Smooth muscle cell (in vitro differentiated cells): ENCODE results near the gene SMOC2. TPM values are rescaled to one million over a fixed set of nuclear protein-coding genes. Genes with fewer than 3 reads are reported as not detected.

Experiments
- DNase-seq: peaks from one replicate; lab custom pipeline; 2025; ENCODE audit not compliant: unreplicated experiment; lab: John Stamatoyannopoulos, UW
- H2AFZ ChIP-seq: fragments of 200-600 bp; sonication (generic); 2 replicates; pipeline ENCODE4 v1.6.0; 2016; ENCODE audit warnings: antibody characterized with exemption, low read depth, mild to moderate bottlenecking
- H3F3A ChIP-seq: fragments of 200-600 bp; sonication (generic); 2 replicates; pipeline ENCODE4 v1.6.0; 2017; ENCODE audit warnings: antibody characterized with exemption, low read depth
- H3K27ac ChIP-seq: fragments of 200-600 bp; sonication (generic); 2 replicates; pipeline ENCODE4 v1.5.1; 2016; ENCODE audit warnings: low read depth, mild to moderate bottlenecking
- H3K27me3 ChIP-seq: fragments of 200-600 bp; sonication (generic); 2 replicates; pipeline ENCODE4 v1.6.1; 2016; ENCODE audit warnings: low read depth, mild to moderate bottlenecking
- H3K36me3 ChIP-seq: fragments of 200-600 bp; sonication (generic); 2 replicates; pipeline ENCODE4 v1.5.1; 2016; ENCODE audit warnings: low read depth
- H3K4me1 ChIP-seq: fragments of 200-600 bp; sonication (generic); 2 replicates; pipeline ENCODE4 v1.5.1; 2016; ENCODE audit warnings: low read depth
- H3K4me2 ChIP-seq: fragments of 200-600 bp; sonication (generic); 2 replicates; pipeline ENCODE4 v1.6.0; 2016; ENCODE audit warnings: mild to moderate bottlenecking
- H3K4me3 ChIP-seq: fragments of 200-600 bp; sonication (generic); 2 replicates; pipeline ENCODE4 v1.5.1; 2016; ENCODE audit warnings: mild to moderate bottlenecking
- H3K79me2 ChIP-seq: fragments of 200-600 bp; sonication (generic); 2 replicates; pipeline ENCODE4 v1.6.0; 2016; ENCODE audit warnings: low read depth, mild to moderate bottlenecking
- H3K9ac ChIP-seq: fragments of 200-600 bp; sonication (generic); 2 replicates; pipeline ENCODE4 v1.6.0; 2016; ENCODE audit warnings: low read depth
- H3K9me3 ChIP-seq: fragments of 200-600 bp; sonication (generic); replicated peaks from 2 replicates; pipeline ENCODE4 v1.5.1; 2016; ENCODE audit warnings: low read depth
- H4K20me1 ChIP-seq: fragments of 200-600 bp; sonication (generic); 2 replicates; pipeline ENCODE4 v1.6.0; 2016; ENCODE audit warnings: low read depth
- WGBS: methylation state at CpG from one replicate; pipeline ENCODE4 v1.1.7; 2016; ENCODE audit warnings: low lambda C conversion rate; 5-methylcytosine and 5-hydroxymethylcytosine counted together
- polyA plus RNA-seq: library from polyadenylated mRNA; unstranded; fragments of >200 nt; fragmentation: Nextera tagmentation; extraction: Ambion mirVana; gene quantifications from 2 replicates; pipeline ENCODE4 v1.2.1, GENCODE V29; 2016
- total RNA-seq: library from RNA; depleted of rRNA; stranded (reverse); fragments of >200 nt; gene quantifications from 2 replicates; pipeline ENCODE4 v1.2.3, GENCODE V29; 2014
- TF ChIP-seq, protein P1 (sequence below): fragments of 200-600 bp; sonication (generic); IDR thresholded peaks from 2 replicates; pipeline ENCODE4 v1.5.1; 2017; ENCODE audit warnings: borderline replicate concordance, mild to moderate bottlenecking, antibody characterized with exemption; ENCODE audit not compliant: insufficient read depth, poor library complexity, severe bottlenecking

SMOC2 gene
- total and polyA plus RNA-seq, 2 experiments from 2014 or later, result 0.63 to 1.2 TPM

GRCh38 chr6:168598251-168599117 is 157.5 kb downstream of the SMOC2 start:
- Histone ChIP-seq H3F3A (no peaks in the 10 kb centered on the region), H3K79me2 (no peaks in the 10 kb centered on the region), H4K20me1 (no peaks in the 10 kb centered on the region), H3K27ac (no peak overlapping the region), H3K36me3 (no peaks in the 10 kb centered on the region), H3K9me3 (no peaks in the 10 kb centered on the region), H3K4me1 (no peaks in the 10 kb centered on the region), H3K4me3 (no peak overlapping the region), H2AFZ (no peak overlapping the region), H3K9ac (no peak overlapping the region), H3K27me3 (peaks cover 9% of the 10 kb centered on the region), H3K4me2 (no peak overlapping the region)
- 90% methylated on average over 30 of the region's 32 CpGs for WGBS
- TF ChIP-seq, protein P1, sequence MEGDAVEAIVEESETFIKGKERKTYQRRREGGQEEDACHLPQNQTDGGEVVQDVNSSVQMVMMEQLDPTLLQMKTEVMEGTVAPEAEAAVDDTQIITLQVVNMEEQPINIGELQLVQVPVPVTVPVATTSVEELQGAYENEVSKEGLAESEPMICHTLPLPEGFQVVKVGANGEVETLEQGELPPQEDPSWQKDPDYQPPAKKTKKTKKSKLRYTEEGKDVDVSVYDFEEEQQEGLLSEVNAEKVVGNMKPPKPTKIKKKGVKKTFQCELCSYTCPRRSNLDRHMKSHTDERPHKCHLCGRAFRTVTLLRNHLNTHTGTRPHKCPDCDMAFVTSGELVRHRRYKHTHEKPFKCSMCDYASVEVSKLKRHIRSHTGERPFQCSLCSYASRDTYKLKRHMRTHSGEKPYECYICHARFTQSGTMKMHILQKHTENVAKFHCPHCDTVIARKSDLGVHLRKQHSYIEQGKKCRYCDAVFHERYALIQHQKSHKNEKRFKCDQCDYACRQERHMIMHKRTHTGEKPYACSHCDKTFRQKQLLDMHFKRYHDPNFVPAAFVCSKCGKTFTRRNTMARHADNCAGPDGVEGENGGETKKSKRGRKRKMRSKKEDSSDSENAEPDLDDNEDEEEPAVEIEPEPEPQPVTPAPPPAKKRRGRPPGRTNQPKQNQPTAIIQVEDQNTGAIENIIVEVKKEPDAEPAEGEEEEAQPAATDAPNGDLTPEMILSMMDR, result no peak
- no peak for DNase-seq

- DNase-seq, result no peak
- 100% methylated on average over 2 of the region's 4 CpGs for WGBS
- Histone ChIP-seq H3K79me2 (no peaks in the 10 kb centered on the region), H3K9ac (no peak overlapping the region), H3K27ac (no peak overlapping the region), H3K4me3 (no peak overlapping the region), H3K36me3 (no peaks in the 10 kb centered on the region), H4K20me1 (no peaks in the 10 kb centered on the region), H3K4me2 (no peak overlapping the region), H3K27me3 (peaks cover 9% of the 10 kb centered on the region), H3F3A (no peaks in the 10 kb centered on the region), H2AFZ (no peak overlapping the region), H3K4me1 (no peaks in the 10 kb centered on the region), H3K9me3 (no peaks in the 10 kb centered on the region)
- TF ChIP-seq, protein P1, result no peak
These were observed 158.1 kb downstream of the SMOC2 start for GRCh38 chr6:168599118-168599494.

DNA sequence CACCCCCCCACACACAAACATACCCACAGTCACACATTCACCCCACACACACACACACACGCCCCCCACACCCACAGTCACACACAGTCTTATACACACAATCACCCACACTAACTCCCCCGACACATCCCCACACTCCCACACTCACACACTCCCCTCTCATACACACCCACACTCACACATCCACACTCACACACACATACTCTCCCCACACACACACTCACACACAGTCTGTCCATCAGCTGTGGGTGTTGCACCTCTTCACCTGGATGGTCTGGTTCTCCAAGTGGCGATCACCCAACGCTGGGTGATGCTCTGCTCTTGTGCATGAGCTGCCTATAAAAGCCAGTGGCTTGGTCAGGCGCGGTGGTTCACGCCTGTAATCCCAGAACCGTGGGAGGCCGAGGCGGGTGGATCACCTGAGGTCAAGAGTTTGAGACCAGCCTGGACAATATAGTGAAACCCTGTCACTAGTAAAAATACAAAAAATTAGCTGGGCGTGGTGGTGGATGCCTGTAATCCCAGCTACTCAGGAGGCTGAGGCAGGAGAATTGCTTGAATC is 158.9 kb downstream of the SMOC2 start:
- WGBS, result 96% methylated on average over 11 of the region's 11 CpGs

More for the DNA sequence above, 158.9 kb downstream of the SMOC2 start:
- Histone ChIP-seq H3K36me3 (no peaks in the 10 kb centered on the region), H3K9ac (no peak overlapping the region), H3F3A (no peaks in the 10 kb centered on the region), H3K4me3 (no peak overlapping the region), H3K9me3 (no peaks in the 10 kb centered on the region), H4K20me1 (no peaks in the 10 kb centered on the region), H3K79me2 (no peaks in the 10 kb centered on the region), H3K27ac (no peak overlapping the region), H3K27me3 (peaks cover 9% of the 10 kb centered on the region), H2AFZ (no peak overlapping the region), H3K4me1 (no peaks in the 10 kb centered on the region), H3K4me2 (no peak overlapping the region)
- TF ChIP-seq, protein P1, result no peak
- DNase-seq, result no peak
